A549 treated with CORT108297 at 1 μM for 4 hours (cell line): ENCODE data around the gene FRMPD1. TPM values are rescaled to one million over a fixed set of nuclear protein-coding genes. Genes with fewer than 3 reads are reported as not detected.

Source experiments
- total RNA-seq: library from RNA; stranded (reverse); fragments of 200-300 nt; extraction: Qiagen RNA extraction; gene quantifications from 5 replicates; pipeline ENCODE4 v1.2.3, GENCODE V29; 2022

FRMPD1 gene
- 0.03 to 0.05 TPM (median 0.04 TPM) in 4 of 5 replicates, not detected in the other for total RNA-seq

GRCh38 chr9:37650873-37651768 lies at the start of gene FRMPD1:
FRMPD1 (plus strand) TSS chr9:37650954; CDS start chr9:37692642, 41,688 bp downstream.

GRCh38 chr9:37753489-37754190 lies 102.9 kb downstream of the FRMPD1 start, which contains the start of gene TRMT10B:
TRMT10B (plus strand) TSS chr9:37753805; CDS start chr9:37761932, 8,127 bp downstream.

GRCh38 chr9:37784616-37785483 lies 134.1 kb downstream of the FRMPD1 start, which contains the start of gene EXOSC3:
EXOSC3 (minus strand) TSS chr9:37785064; CDS start chr9:37785044, 20 bp downstream.

Other genes starting within 250 kb of the FRMPD1 start
- 140 to 176 TPM (median 172 TPM) in 5 replicates for gene GRHPR, start 228.3 kb upstream of the FRMPD1 start, total RNA-seq
- gene ZBTB5, start 185.5 kb upstream of the FRMPD1 start, total RNA-seq = 6.9 to 9.0 TPM (median 8.4 TPM) in 5 replicates
- gene POLR1E, start 165.0 kb upstream of the FRMPD1 start, total RNA-seq = 37.2 to 41.3 TPM (median 38.8 TPM) in 5 replicates
- gene FBXO10, start 74.6 kb upstream of the FRMPD1 start, total RNA-seq = 5.7 to 8.3 TPM (median 6.9 TPM) in 5 replicates
- 296 to 357 TPM (median 336 TPM) in 5 replicates for gene TOMM5, start 58.4 kb upstream of the FRMPD1 start, total RNA-seq
- gene TRMT10B, start 102.9 kb downstream of the FRMPD1 start, total RNA-seq = 5.4 to 7.3 TPM (median 5.8 TPM) in 5 replicates
- 78.0 to 85.8 TPM (median 80.6 TPM) in 5 replicates for gene EXOSC3, start 134.1 kb downstream of the FRMPD1 start, total RNA-seq
- 10.7 to 14.4 TPM (median 11.4 TPM) in 5 replicates for gene DCAF10, start 149.8 kb downstream of the FRMPD1 start, total RNA-seq